ENCODE results near the gene ABCB6. TPM values are rescaled to one million over a fixed set of nuclear protein-coding genes. Genes with fewer than 3 reads are reported as not detected.

The ABCB6 gene
- total RNA-seq, 4 donors from 2014 or later: 16.9 to 33.1 (median 18.6) TPM

GRCh38 chr2:219246559-219246958, 27.8 kb upstream of the ABCB6 start:
- no peak overlapping the region for H3K4me3 ChIP-seq (ENCODE audit: low read depth, poor library complexity, severe bottlenecking)
- TF ChIP-seq, protein P1, sequence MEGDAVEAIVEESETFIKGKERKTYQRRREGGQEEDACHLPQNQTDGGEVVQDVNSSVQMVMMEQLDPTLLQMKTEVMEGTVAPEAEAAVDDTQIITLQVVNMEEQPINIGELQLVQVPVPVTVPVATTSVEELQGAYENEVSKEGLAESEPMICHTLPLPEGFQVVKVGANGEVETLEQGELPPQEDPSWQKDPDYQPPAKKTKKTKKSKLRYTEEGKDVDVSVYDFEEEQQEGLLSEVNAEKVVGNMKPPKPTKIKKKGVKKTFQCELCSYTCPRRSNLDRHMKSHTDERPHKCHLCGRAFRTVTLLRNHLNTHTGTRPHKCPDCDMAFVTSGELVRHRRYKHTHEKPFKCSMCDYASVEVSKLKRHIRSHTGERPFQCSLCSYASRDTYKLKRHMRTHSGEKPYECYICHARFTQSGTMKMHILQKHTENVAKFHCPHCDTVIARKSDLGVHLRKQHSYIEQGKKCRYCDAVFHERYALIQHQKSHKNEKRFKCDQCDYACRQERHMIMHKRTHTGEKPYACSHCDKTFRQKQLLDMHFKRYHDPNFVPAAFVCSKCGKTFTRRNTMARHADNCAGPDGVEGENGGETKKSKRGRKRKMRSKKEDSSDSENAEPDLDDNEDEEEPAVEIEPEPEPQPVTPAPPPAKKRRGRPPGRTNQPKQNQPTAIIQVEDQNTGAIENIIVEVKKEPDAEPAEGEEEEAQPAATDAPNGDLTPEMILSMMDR (IDR thresholded peaks at IDR 0.05): no peak
- TF ChIP-seq POLR2A (IDR thresholded peaks at IDR 0.05): no peak
- intact Hi-C loops (cut with DNase I; ENCODE audit: low total_unique reads): no loop called here
- whole genome bisulfite sequencing, 2 donors: 94 to 95% methylated on average over 10 of the region's 10 CpGs
- no peak for DNase-seq (ENCODE audit: low spot score in 2 of 2)

- WGBS, 2 donors: 10 to 20% methylated on average over 10 of the region's 10 CpGs
- intact Hi-C loops (cut with DNase I; ENCODE audit: low total_unique reads): no loop called here
- H3K4me3 ChIP-seq (ENCODE audit: low read depth, poor library complexity, severe bottlenecking): peak overlapping the region; percentile 79
- TF ChIP-seq, protein P1 (IDR thresholded peaks at IDR 0.05): no peak
- no peak for TF ChIP-seq POLR2A (IDR thresholded peaks at IDR 0.05)
- DNase-seq (ENCODE audit: low spot score in 2 of 2): no peak
These were observed 27.1 kb upstream of the ABCB6 start for GRCh38 chr2:219245899-219246230.

DNA sequence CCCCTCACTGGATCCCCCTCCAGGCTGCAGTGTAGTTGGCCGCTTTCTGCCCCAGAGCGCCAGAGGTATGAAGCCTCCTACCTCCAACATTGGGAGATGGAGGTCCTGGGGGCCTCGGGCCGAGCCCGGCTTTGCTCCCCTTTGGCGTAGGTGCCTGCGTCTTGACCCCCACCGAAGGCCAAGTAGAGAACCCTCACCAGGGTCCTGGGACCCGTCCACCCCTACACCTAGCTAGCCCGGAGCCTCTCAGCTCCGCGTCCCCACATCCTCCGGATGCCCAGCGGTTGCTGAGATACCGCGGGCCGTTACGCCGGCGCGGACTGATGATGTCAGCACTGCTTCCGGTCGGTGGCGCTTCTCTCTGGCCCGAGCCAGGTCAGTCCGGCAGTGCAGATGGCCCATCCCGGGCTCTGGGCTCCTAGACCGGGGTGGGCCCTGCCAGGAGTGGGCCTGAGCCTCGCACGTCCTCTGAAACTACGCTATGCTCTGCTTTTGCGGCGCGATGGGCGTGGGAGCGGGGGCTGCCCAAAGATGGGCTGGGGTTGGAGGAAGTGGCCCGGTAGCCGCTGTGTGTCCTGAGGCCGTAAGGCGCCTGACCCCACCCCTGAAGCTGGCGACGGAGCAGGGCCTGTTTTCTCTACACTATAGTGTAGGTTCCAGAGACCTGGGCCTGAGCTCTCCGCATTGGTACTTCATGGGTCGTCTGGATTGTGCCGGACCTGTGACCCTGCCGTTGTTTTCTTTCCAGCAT, 26.6 kb upstream of the ABCB6 start, which contains the start of the genes GLB1L and STK16:
TSS of gene GLB1L (minus strand) at position 297 of the 751 bp plus-strand sequence. CDS start 1,871 bp downstream, outside the sequence.
TSS of gene STK16 (plus strand) at position 332 of the 751 bp plus-strand sequence. CDS start 521 bp downstream, outside the sequence.
- peak within 1 kb of the TSS; percentile 79 for H3K4me3 ChIP-seq (ENCODE audit: low read depth, poor library complexity, severe bottlenecking)
- 0 to 1% methylated on average over 16 to 39 of the region's 46 CpGs for WGBS, 2 donors
- peak; percentile 92 to 99 for DNase-seq (ENCODE audit: low spot score in 2 of 2)
- intact Hi-C loops (cut with DNase I; ENCODE audit: low total_unique reads): no loop called here
- TF ChIP-seq, protein P1 (IDR thresholded peaks at IDR 0.05): no peak
- peak in 1 of 2 donors; percentile 34 for TF ChIP-seq POLR2A (IDR thresholded peaks at IDR 0.05)

GRCh38 chr2:219244789-219245147, 26.0 kb upstream of the ABCB6 start:
- intact Hi-C loops (cut with DNase I; ENCODE audit: low total_unique reads): no loop called here
- TF ChIP-seq, protein P1 (IDR thresholded peaks at IDR 0.05): no peak
- TF ChIP-seq POLR2A (IDR thresholded peaks at IDR 0.05): no peak
- DNase-seq (ENCODE audit: low spot score in 2 of 2): no peak
- 34 to 35% methylated on average over 6 of the region's 6 CpGs for WGBS, 2 donors
- peak overlapping the region; percentile 79 for H3K4me3 ChIP-seq (ENCODE audit: low read depth, poor library complexity, severe bottlenecking)

DNA sequence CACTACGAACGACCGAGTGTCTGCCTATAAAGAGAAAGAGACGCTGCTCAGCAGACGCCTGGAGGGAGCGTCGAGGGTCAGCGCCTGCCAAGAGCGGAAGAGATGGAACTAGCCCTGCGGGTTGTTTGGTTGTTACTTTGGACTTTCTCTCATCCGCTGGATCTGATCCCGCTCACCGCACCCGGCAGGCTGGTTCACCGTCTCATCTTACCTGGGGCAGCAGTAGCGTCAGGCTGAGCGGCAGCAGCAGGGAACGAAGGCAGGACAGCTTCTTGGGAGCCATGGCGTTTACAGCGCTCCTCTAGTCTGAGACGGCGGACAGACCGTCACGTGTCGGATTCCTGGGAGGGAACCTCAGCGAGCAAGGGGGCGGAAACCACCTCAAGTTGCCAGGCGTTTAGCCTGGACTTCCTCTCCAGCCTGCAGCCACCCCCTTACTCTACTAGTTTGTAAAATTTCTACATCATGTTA, 24.6 kb upstream of the ABCB6 start:
- intact Hi-C loops (cut with DNase I; ENCODE audit: low total_unique reads): no loop called here
- no peak for DNase-seq (ENCODE audit: low spot score in 2 of 2)
- H3K4me3 ChIP-seq (ENCODE audit: low read depth, poor library complexity, severe bottlenecking): no peak overlapping the region
- TF ChIP-seq, protein P1 (IDR thresholded peaks at IDR 0.05): no peak
- no peak for TF ChIP-seq POLR2A (IDR thresholded peaks at IDR 0.05)
- WGBS, 2 donors: 53 to 56% methylated on average over 21 to 28 of the region's 28 CpGs
